ENCODE data around the gene WASF3.

WASF3 gene

DNA sequence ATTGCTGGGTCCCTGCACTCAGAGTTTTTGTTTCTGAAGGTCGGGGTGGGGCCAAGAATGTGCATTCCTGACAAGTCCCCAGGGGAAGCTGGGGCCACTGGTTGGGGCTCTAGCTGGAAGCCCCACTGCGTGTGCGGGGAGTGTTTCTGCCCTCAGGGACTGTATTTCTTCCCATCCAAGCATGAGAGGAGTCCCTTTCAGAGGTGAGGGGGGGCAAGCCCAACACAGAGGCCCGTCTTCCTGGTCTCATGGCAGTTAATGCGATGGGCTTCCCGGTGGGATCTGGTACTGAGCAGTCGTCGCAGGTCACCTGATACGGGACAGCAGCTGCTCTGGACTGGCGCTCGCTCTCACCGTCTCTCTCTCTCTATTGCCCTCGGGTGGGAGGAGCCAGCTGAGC lies 152.7 kb downstream of the WASF3 start:
- Histone ChIP-seq H3K4me1 (ENCODE audit: low read length) (no peaks in the 10 kb centered on the region), H3K27me3 (ENCODE audit: low read depth, low read length) (0 out of 2 replicates have a peak, but pooled peaks cover 3% of the 10 kb centered on the region), H2AFZ (ENCODE audit: low read depth, low read length) (no peak overlapping the region), H3K9me3 (ENCODE audit: insufficient read depth, low read length) (no peaks in the 10 kb centered on the region), H3K4me3 (ENCODE audit: low read length) (no peak overlapping the region), H3K27ac (ENCODE audit: low read length) (no peak overlapping the region), H3K4me2 (ENCODE audit: low read length) (no peak overlapping the region), H3K79me2 (ENCODE audit: low read length) (no peaks in the 10 kb centered on the region), H3K36me3 (replicated peaks; ENCODE audit: low read depth, low read length) (no peaks in the 10 kb centered on the region), H4K20me1 (ENCODE audit: insufficient read depth, low read length) (no peaks in the 10 kb centered on the region), H3K9ac (ENCODE audit: low read length) (no peak overlapping the region)
- no peak for TF ChIP-seq EZH2phosphoT487 (IDR thresholded peaks at IDR 0.05; ENCODE audit: low read depth)
- TF ChIP-seq, protein P1, sequence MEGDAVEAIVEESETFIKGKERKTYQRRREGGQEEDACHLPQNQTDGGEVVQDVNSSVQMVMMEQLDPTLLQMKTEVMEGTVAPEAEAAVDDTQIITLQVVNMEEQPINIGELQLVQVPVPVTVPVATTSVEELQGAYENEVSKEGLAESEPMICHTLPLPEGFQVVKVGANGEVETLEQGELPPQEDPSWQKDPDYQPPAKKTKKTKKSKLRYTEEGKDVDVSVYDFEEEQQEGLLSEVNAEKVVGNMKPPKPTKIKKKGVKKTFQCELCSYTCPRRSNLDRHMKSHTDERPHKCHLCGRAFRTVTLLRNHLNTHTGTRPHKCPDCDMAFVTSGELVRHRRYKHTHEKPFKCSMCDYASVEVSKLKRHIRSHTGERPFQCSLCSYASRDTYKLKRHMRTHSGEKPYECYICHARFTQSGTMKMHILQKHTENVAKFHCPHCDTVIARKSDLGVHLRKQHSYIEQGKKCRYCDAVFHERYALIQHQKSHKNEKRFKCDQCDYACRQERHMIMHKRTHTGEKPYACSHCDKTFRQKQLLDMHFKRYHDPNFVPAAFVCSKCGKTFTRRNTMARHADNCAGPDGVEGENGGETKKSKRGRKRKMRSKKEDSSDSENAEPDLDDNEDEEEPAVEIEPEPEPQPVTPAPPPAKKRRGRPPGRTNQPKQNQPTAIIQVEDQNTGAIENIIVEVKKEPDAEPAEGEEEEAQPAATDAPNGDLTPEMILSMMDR (IDR thresholded peaks at IDR 0.05; ENCODE audit: low read depth, low read length) = no peak

DNA sequence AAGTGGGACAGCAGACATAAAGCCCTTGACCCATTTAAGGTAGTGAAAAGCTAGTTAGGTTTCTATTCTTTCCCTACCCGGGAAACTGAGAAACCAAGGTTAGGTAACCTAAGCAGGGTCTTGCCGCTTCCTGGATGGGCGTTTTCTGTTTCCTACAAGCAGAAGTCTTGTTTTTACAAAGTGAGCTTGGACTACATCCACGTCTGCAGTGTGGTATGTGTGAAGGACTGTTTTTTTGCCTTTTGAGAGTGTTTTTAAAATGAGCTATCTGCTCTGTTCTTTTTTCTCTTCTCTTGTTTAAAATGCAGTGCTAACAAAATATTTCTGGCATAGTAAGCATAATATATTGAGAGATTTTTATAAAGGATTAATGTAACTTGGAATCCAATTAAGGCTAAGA lies 153.7 kb downstream of the WASF3 start:
- H3K79me2 ChIP-seq (ENCODE audit: low read length) = no peaks in the 10 kb centered on the region
- H3K36me3 ChIP-seq (replicated peaks; ENCODE audit: low read depth, low read length) = no peaks in the 10 kb centered on the region
- no peaks in the 10 kb centered on the region for H4K20me1 ChIP-seq (ENCODE audit: insufficient read depth, low read length)
- no peaks in the 10 kb centered on the region for H3K9me3 ChIP-seq (ENCODE audit: insufficient read depth, low read length)
- no peak overlapping the region for H3K27ac ChIP-seq (ENCODE audit: low read length)
- TF ChIP-seq, protein P1 (IDR thresholded peaks at IDR 0.05; ENCODE audit: low read depth, low read length) = no peak
- no peak for TF ChIP-seq EZH2phosphoT487 (IDR thresholded peaks at IDR 0.05; ENCODE audit: low read depth)
- H2AFZ ChIP-seq (ENCODE audit: low read depth, low read length) = no peak overlapping the region
- H3K4me1 ChIP-seq (ENCODE audit: low read length) = no peaks in the 10 kb centered on the region
- no peak overlapping the region for H3K9ac ChIP-seq (ENCODE audit: low read length)
- no peak overlapping the region for H3K4me3 ChIP-seq (ENCODE audit: low read length)
- H3K27me3 ChIP-seq (ENCODE audit: low read depth, low read length) = no peaks in the 10 kb centered on the region
- no peak overlapping the region for H3K4me2 ChIP-seq (ENCODE audit: low read length)

DNA sequence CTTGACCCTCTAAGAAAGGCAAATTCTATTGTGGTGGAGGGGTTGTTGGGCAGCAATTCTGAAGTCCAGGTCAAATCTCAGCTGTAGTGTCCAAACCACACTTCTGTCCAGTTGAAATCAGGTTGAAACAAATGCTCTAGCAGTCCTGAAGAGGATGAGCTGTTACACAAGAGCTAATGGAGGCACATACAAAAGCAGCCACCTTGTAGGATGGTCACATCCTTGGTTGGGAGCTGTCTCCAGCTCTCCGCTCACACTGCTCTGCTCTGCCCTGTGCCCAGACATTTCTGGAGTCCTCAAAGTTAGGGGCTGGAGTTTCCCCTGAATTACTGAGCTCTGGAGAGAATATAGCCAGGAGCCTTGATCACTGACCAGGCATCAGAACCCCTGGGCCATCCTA lies 155.9 kb downstream of the WASF3 start:
- H3K9ac ChIP-seq (ENCODE audit: low read length) = no peak overlapping the region
- no peak overlapping the region for H3K4me2 ChIP-seq (ENCODE audit: low read length)
- H3K4me1 ChIP-seq (ENCODE audit: low read length) = no peaks in the 10 kb centered on the region
- no peak overlapping the region for H3K27ac ChIP-seq (ENCODE audit: low read length)
- no peaks in the 10 kb centered on the region for H3K9me3 ChIP-seq (ENCODE audit: insufficient read depth, low read length)
- no peak for TF ChIP-seq EZH2phosphoT487 (IDR thresholded peaks at IDR 0.05; ENCODE audit: low read depth)
- TF ChIP-seq, protein P1 (IDR thresholded peaks at IDR 0.05; ENCODE audit: low read depth, low read length) = no peak
- H2AFZ ChIP-seq (ENCODE audit: low read depth, low read length) = no peak overlapping the region
- H4K20me1 ChIP-seq (ENCODE audit: insufficient read depth, low read length) = no peaks in the 10 kb centered on the region
- H3K4me3 ChIP-seq (ENCODE audit: low read length) = no peak overlapping the region
- no peaks in the 10 kb centered on the region for H3K79me2 ChIP-seq (ENCODE audit: low read length)
- no peaks in the 10 kb centered on the region for H3K36me3 ChIP-seq (replicated peaks; ENCODE audit: low read depth, low read length)
- no peaks in the 10 kb centered on the region for H3K27me3 ChIP-seq (ENCODE audit: low read depth, low read length)

DNA sequence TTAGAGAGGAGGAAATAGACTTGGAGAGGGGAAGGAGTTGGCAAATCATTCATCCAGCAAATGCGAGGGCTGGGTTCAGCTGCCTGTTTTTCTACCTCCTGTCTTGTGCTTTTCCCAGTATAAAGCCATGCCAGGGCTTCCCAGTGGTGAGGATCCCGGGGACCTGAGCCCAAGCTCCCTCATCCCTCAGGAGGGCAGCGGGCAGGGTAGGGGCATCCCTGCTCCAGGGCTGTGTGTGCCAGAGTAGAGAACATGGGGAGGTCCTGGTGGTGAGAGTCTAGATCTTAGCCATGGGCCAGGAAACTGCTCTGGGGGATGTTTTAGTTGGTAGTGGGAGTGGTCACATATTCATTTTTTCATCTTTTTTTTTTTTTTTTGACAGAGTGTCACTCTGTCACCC lies 159.5 kb downstream of the WASF3 start:
- Histone ChIP-seq H3K4me2 (ENCODE audit: low read length) (no peak overlapping the region), H3K9me3 (ENCODE audit: insufficient read depth, low read length) (no peaks in the 10 kb centered on the region), H3K4me3 (ENCODE audit: low read length) (no peak overlapping the region), H3K4me1 (ENCODE audit: low read length) (no peaks in the 10 kb centered on the region), H3K27ac (ENCODE audit: low read length) (no peak overlapping the region), H3K36me3 (replicated peaks; ENCODE audit: low read depth, low read length) (no peaks in the 10 kb centered on the region), H3K9ac (ENCODE audit: low read length) (no peak overlapping the region), H4K20me1 (ENCODE audit: insufficient read depth, low read length) (no peaks in the 10 kb centered on the region), H3K27me3 (ENCODE audit: low read depth, low read length) (no peaks in the 10 kb centered on the region), H3K79me2 (ENCODE audit: low read length) (no peaks in the 10 kb centered on the region), H2AFZ (ENCODE audit: low read depth, low read length) (no peak overlapping the region)
- TF ChIP-seq EZH2phosphoT487 (IDR thresholded peaks at IDR 0.05; ENCODE audit: low read depth) = no peak
- TF ChIP-seq, protein P1 (IDR thresholded peaks at IDR 0.05; ENCODE audit: low read depth, low read length) = no peak
